ENCODE data around the gene SACS. TPM values are rescaled to one million over a fixed set of nuclear protein-coding genes. Genes with fewer than 3 reads are reported as not detected.

Gene SACS
- total RNA-seq, 4 donors from 2014 or later = 60.8 to 77.5 (median 65.4) TPM

DNA sequence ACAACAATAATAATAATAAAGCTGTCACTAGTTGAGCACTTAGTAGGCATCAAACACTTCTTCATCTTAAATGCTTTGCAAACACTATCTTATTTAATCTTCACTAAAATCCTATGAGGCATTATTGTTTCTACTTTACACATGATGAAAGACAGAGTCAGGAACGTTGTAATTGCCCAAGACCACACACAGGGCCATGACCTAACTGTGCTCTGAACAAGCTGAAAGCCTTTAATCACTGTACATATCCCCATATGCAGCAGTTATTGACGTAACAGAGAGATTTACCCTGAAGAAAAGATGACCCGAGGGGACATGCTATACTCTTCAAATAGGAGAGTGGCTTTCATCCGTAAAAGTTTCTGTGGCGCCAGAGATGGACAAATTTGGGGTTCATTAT, 53.0 kb downstream of the SACS start:
- Histone ChIP-seq H3K4me1 (peaks cover 0 to 63% (median 10%) of the 10 kb centered on the region in 3 donors), H3K27me3 (no peaks in the 10 kb centered on the region), H3K9me3 (no peaks in the 10 kb centered on the region), H3K36me3 (no peaks in the 10 kb centered on the region), H3K4me3 (no peak overlapping the region), H3K27ac (peak overlapping the region in 1 of 4 donors; percentile 93)
- ATAC-seq = no peak
- 78 to 82% methylated on average over 5 of the region's 5 CpGs for WGBS, 2 donors (ENCODE audit: low coverage in 1 of 2)
- TF ChIP-seq POLR2AphosphoS5 (IDR thresholded peaks at IDR 0.05) (peak; percentile 22), CTCF (IDR thresholded peaks at IDR 0.05) (no peak), POLR2A (IDR thresholded peaks at IDR 0.05) (no peak), EP300 (IDR thresholded peaks at IDR 0.05) (no peak)

DNA sequence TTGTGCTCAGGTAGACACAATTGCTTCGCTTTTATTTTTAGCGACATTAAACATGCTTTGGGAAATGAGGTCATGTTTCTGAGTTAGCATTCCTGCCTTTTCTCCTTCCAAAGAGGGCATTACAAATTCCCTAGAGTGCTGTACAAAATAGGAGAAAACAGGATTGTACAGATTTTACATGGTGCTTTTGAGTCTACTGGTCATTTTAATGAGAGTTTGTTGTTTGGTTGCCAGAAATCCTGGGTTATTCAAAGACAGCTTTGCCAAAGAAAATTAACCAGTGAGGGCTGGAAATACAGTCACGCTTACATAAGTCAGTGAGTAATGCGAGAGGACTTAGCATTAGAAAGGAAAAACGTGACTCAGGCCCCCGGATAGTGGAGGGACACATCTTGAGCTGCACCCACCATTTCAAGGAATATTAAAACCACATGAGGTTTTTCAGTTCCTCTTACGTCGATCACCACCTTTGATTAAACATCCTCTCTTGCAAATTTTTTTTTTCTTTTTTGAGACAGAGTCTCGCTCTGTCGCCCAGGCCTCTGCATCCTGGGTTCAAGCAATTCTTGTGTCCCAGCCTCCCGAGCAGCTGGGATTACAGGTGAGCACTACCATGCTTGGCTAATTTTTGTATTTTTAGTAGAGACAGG, 55.4 kb downstream of the SACS start:
- no peaks in the 10 kb centered on the region for H3K36me3 ChIP-seq
- no peak for ATAC-seq
- no peak overlapping the region for H3K4me3 ChIP-seq
- TF ChIP-seq POLR2AphosphoS5 (IDR thresholded peaks at IDR 0.05) (peak; percentile 81), CTCF (IDR thresholded peaks at IDR 0.05) (no peak), EP300 (IDR thresholded peaks at IDR 0.05) (no peak), POLR2A (IDR thresholded peaks at IDR 0.05) (no peak)
- peak overlapping the region; percentile 88 to 96 (median 92) for H3K27ac ChIP-seq
- H3K9me3 ChIP-seq = no peaks in the 10 kb centered on the region
- no peaks in the 10 kb centered on the region for H3K27me3 ChIP-seq
- WGBS, 2 donors (ENCODE audit: low coverage in 1 of 2) = 19 to 21% methylated on average over 10 to 11 of the region's 11 CpGs
- H3K4me1 ChIP-seq = peaks cover 0 to 79% (median 10%) of the 10 kb centered on the region in 3 donors

DNA sequence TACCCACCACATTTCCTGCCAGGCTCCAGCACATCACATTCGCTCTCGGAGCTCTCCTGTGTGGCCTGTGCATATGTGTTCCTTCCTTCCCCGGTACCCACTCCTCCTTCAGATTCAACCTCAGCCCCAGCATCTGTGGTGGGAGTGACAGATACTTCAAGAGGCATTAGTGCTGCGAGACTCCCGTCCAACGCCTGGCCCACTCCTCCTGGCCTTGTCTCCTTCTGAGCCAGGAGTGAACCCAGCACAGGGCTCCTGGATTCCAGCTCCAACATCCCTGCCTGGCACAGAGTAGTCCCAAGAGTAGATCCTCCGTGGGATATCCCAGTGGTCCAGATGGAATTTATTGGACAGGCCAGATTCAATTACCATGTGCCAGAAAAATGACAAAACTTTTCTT, 55.9 kb downstream of the SACS start:
- Histone ChIP-seq H3K4me1 (peaks cover 0 to 84% (median 10%) of the 10 kb centered on the region in 3 donors), H3K27me3 (no peaks in the 10 kb centered on the region), H3K9me3 (no peaks in the 10 kb centered on the region), H3K36me3 (no peaks in the 10 kb centered on the region), H3K27ac (peak overlapping the region; percentile 88 to 96 (median 92)), H3K4me3 (no peak overlapping the region)
- no peak for TF ChIP-seq EP300 (IDR thresholded peaks at IDR 0.05)
- TF ChIP-seq POLR2A (IDR thresholded peaks at IDR 0.05) = no peak
- no peak for TF ChIP-seq POLR2AphosphoS5 (IDR thresholded peaks at IDR 0.05)
- TF ChIP-seq CTCF (IDR thresholded peaks at IDR 0.05) = no peak
- WGBS, 2 donors (ENCODE audit: low coverage in 1 of 2) = 37% methylated on average over 7 of the region's 7 CpGs; no CpG with 5 or more reads in 1 of the 2 donors
- ATAC-seq = no peak

GRCh38 chr13:23375001-23375971, 58.2 kb downstream of the SACS start:
- ATAC-seq = peak; percentile 96

More at GRCh38 chr13:23375001-23375971, 58.2 kb downstream of the SACS start:
- peak; percentile 80 to 83 for TF ChIP-seq POLR2A (IDR thresholded peaks at IDR 0.05)
- no peak for TF ChIP-seq EP300 (IDR thresholded peaks at IDR 0.05)
- peak in 3 of 4 experiments; percentile 34 to 54 (median 38) for TF ChIP-seq CTCF (IDR thresholded peaks at IDR 0.05)
- peak; percentile 87 for TF ChIP-seq POLR2AphosphoS5 (IDR thresholded peaks at IDR 0.05)
- Histone ChIP-seq H3K4me3 (peak overlapping the region; percentile 61 to 91), H3K36me3 (peaks cover 0 to 12% of the 10 kb centered on the region in 2 donors), H3K27me3 (no peaks in the 10 kb centered on the region), H3K4me1 (peaks cover 0 to 77% (median 10%) of the 10 kb centered on the region in 3 donors), H3K27ac (peak overlapping the region; percentile 88 to 96 (median 92)), H3K9me3 (no peaks in the 10 kb centered on the region)
- WGBS, 2 donors (ENCODE audit: low coverage in 1 of 2) = 0% methylated on average over 1 to 3 of the region's 117 CpGs

Data from gastroesophageal sphincter (tissue), 4 donors.